GM18511 (cell line): Measurements from ENCODE around the gene EVL.
"Not testable (repeated sequence)": the region's sequence is repeated elsewhere in the genome, so short reads cannot be mapped to it uniquely, and the experiment has no call there.

ENCODE experiments used
- ATAC-seq: cut with Tn5 transposase; IDR thresholded peaks from one replicate; pipeline ENCODE4 v1.9.1; 2021; ENCODE audit warnings: mild to moderate bottlenecking, moderate library complexity; ENCODE audit not compliant: unreplicated experiment

Gene EVL

GRCh38 chr14:100159094-100159864 is 94.1 kb downstream of the EVL start, which contains the start of gene DEGS2:
TSS of gene DEGS2 (minus strand) at chr14:100159645. CDS start at chr14:100159587, 58 bp downstream.
- ATAC-seq = peak; percentile 64

GRCh38 chr14:100159865-100160533 is 94.8 kb downstream of the EVL start:
- ATAC-seq = peak; percentile 29

- ATAC-seq = no peak
These were observed 95.3 kb downstream of the EVL start for GRCh38 chr14:100160534-100160916.

GRCh38 chr14:100165376-100165775 is 100.2 kb downstream of the EVL start:
- ATAC-seq = no peak

GRCh38 chr14:100165831-100166440 is 100.7 kb downstream of the EVL start:
- no peak for ATAC-seq

GRCh38 chr14:100168506-100168905 is 103.3 kb downstream of the EVL start:
- no peak for ATAC-seq

GRCh38 chr14:100170880-100171279 is 105.7 kb downstream of the EVL start:
- ATAC-seq = no peak

- no peak for ATAC-seq
These were observed 107.6 kb downstream of the EVL start for GRCh38 chr14:100172811-100173210.

GRCh38 chr14:100173353-100173752 is 108.1 kb downstream of the EVL start:
- no peak for ATAC-seq

GRCh38 chr14:100176811-100177327 is 111.6 kb downstream of the EVL start:
- no peak for ATAC-seq

- no peak for ATAC-seq
These were observed 113.5 kb downstream of the EVL start for GRCh38 chr14:100178691-100179090.

GRCh38 chr14:100180671-100181070 is 115.4 kb downstream of the EVL start:
- ATAC-seq = not testable (repeated sequence)

GRCh38 chr14:100181876-100182551 is 116.8 kb downstream of the EVL start:
- ATAC-seq = not testable (repeated sequence)

GRCh38 chr14:100187247-100187833 is 122.1 kb downstream of the EVL start:
- ATAC-seq = no peak

- ATAC-seq = no peak
These were observed 123.3 kb downstream of the EVL start for GRCh38 chr14:100188392-100189030.

- no peak for ATAC-seq
These were observed 124.9 kb downstream of the EVL start for GRCh38 chr14:100190126-100190525.

- no peak for ATAC-seq
These were observed 126.5 kb downstream of the EVL start for GRCh38 chr14:100191584-100192249.

GRCh38 chr14:100192250-100192671 is 127.0 kb downstream of the EVL start:
- ATAC-seq = no peak

- ATAC-seq = peak; percentile 99
These were observed 127.6 kb downstream of the EVL start for GRCh38 chr14:100192672-100193416.
